Measurements from ENCODE around the gene BANF1. TPM values are rescaled to one million over a fixed set of nuclear protein-coding genes. Genes with fewer than 3 reads are reported as not detected.

The BANF1 gene
- total and polyA plus RNA-seq, 4 donors = 17.7 to 315 (median 159) TPM

GRCh38 chr11:66036334-66036710 lies 34.0 kb downstream of the BANF1 start:
- ATAC-seq (ENCODE audit: insufficient read depth, low FRiP score) (no peak), DNase-seq (no peak)
- no peak for TF ChIP-seq CTCF (IDR thresholded peaks at IDR 0.05; ENCODE audit: control extremely low read depth, extremely low read depth)
- Histone ChIP-seq H3K9me3 (ENCODE audit: control insufficient read depth in 4 of 4, insufficient read depth in 3 of 4, low read length in 3 of 4) (no peaks in the 10 kb centered on the region), H3K27me3 (ENCODE audit: control insufficient read depth in 3 of 3, insufficient read depth in 3 of 3, low read length in 2 of 3) (no peaks in the 10 kb centered on the region), H3K9ac (ENCODE audit: insufficient read depth in 1 of 2, low read length in 2 of 2) (no peak overlapping the region), H3K36me3 (ENCODE audit: control insufficient read depth in 4 of 4, insufficient read depth in 4 of 4, low read length in 4 of 4) (no peaks in the 10 kb centered on the region), H3K27ac (ENCODE audit: low read depth in 1 of 2, low read length in 1 of 2) (no peak overlapping the region), H3K4me3 (no peak overlapping the region), H3K4me1 (ENCODE audit: control insufficient read depth in 5 of 5, insufficient read depth in 5 of 5, low read length in 5 of 5) (no peaks in the 10 kb centered on the region)
- 71 to 88% methylated on average over 5 of the region's 5 CpGs for WGBS, 2 donors

GRCh38 chr11:66037327-66037726 lies 35.0 kb downstream of the BANF1 start:
- no peaks in the 10 kb centered on the region for H3K27me3 ChIP-seq (ENCODE audit: control insufficient read depth in 3 of 3, insufficient read depth in 3 of 3, low read length in 2 of 3)
- no peak overlapping the region for H3K27ac ChIP-seq (ENCODE audit: low read depth in 1 of 2, low read length in 1 of 2)
- H3K9me3 ChIP-seq (ENCODE audit: control insufficient read depth in 4 of 4, insufficient read depth in 3 of 4, low read length in 3 of 4) = no peaks in the 10 kb centered on the region
- 88 to 100% methylated on average over 3 of the region's 3 CpGs for WGBS, 2 donors
- H3K36me3 ChIP-seq (ENCODE audit: control insufficient read depth in 4 of 4, insufficient read depth in 4 of 4, low read length in 4 of 4) = no peaks in the 10 kb centered on the region
- ATAC-seq (ENCODE audit: insufficient read depth, low FRiP score) (no peak), DNase-seq (no peak)
- H3K9ac ChIP-seq (ENCODE audit: insufficient read depth in 1 of 2, low read length in 2 of 2) = no peak overlapping the region
- H3K4me1 ChIP-seq (ENCODE audit: control insufficient read depth in 5 of 5, insufficient read depth in 5 of 5, low read length in 5 of 5) = no peaks in the 10 kb centered on the region
- H3K4me3 ChIP-seq = no peak overlapping the region
- no peak for TF ChIP-seq CTCF (IDR thresholded peaks at IDR 0.05; ENCODE audit: control extremely low read depth, extremely low read depth)

DNA sequence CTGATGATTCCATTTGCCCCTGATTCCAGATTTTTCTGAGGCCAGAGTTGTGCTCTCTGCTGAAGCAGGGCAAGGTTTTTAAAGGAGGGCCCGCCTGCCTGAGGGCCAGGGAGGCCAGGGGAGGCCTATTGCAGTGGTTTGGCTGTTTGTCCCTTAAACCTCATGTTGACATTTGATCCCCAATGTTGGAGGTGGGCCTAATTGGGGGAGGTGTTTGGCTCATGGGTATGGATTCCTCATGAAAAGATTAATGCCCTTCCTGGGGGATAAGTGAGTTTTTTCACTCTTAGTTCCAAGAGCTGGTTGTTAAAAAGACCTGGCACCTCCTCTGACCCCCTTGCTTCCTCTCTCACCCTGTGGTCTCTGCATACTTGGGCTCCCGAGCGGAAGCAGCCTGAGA lies 37.5 kb downstream of the BANF1 start:
- DNase-seq (no peak), ATAC-seq (ENCODE audit: insufficient read depth, low FRiP score) (no peak)
- Histone ChIP-seq H3K4me3 (no peak overlapping the region), H3K4me1 (ENCODE audit: control insufficient read depth in 5 of 5, insufficient read depth in 5 of 5, low read length in 5 of 5) (no peaks in the 10 kb centered on the region), H3K9ac (ENCODE audit: insufficient read depth in 1 of 2, low read length in 2 of 2) (no peak overlapping the region), H3K27ac (ENCODE audit: low read depth in 1 of 2, low read length in 1 of 2) (no peak overlapping the region), H3K9me3 (ENCODE audit: control insufficient read depth in 4 of 4, insufficient read depth in 3 of 4, low read length in 3 of 4) (no peaks in the 10 kb centered on the region), H3K27me3 (ENCODE audit: control insufficient read depth in 3 of 3, insufficient read depth in 3 of 3, low read length in 2 of 3) (no peaks in the 10 kb centered on the region), H3K36me3 (ENCODE audit: control insufficient read depth in 4 of 4, insufficient read depth in 4 of 4, low read length in 4 of 4) (no peaks in the 10 kb centered on the region)
- TF ChIP-seq CTCF (IDR thresholded peaks at IDR 0.05; ENCODE audit: control extremely low read depth, extremely low read depth) = no peak
- WGBS, 2 donors = 84 to 87% methylated on average over 3 of the region's 3 CpGs

Data from lung (tissue), 12 donors.